IgD-negative memory B cell (primary cell): ENCODE results near the gene RUVBL2. TPM values are rescaled to one million over a fixed set of nuclear protein-coding genes. Genes with fewer than 3 reads are reported as not detected.

Experiments
- H3K27ac Mint-ChIP-seq, 3 donors: one replicate each; pipeline ENCODE4 v1.8.0; 2020 to 2022; ENCODE audit warnings: mild to moderate bottlenecking in 3 of 3, mixed read lengths in 3 of 3, moderate library complexity in 1 of 3
- H3K27me3 Mint-ChIP-seq: one replicate; pipeline ENCODE4 v1.8.0; 2021; ENCODE audit warnings: mixed read lengths
- H3K36me3 Mint-ChIP-seq: one replicate; pipeline ENCODE4 v1.8.0; 2020; ENCODE audit warnings: mild to moderate bottlenecking, mixed read lengths
- H3K4me1 Mint-ChIP-seq, 3 donors: one replicate each; pipeline ENCODE4 v1.8.0; 2020 to 2022; ENCODE audit warnings: mixed read lengths in 3 of 3, mild to moderate bottlenecking in 1 of 3
- H3K4me3 Mint-ChIP-seq, 4 donors: one replicate each; pipeline ENCODE4 v1.8.0; 2020 to 2022; ENCODE audit warnings: mild to moderate bottlenecking in 4 of 4, mixed read lengths in 4 of 4, moderate library complexity in 3 of 4
- H3K9me3 Mint-ChIP-seq, 3 donors: one replicate each; pipeline ENCODE4 v1.8.0; 2020 to 2021; ENCODE audit warnings: mixed read lengths in 3 of 3, mild to moderate bottlenecking in 1 of 3
- polyA plus RNA-seq: library from polyadenylated mRNA; unstranded; fragments of 300-500 nt; fragmentation: Illumina TruSeq; gene quantifications from one replicate; pipeline ENCODE4 v1.2.3, GENCODE V29; 2021

Gene RUVBL2
- polyA plus RNA-seq, 1 donor from 2014 or later = 65.7 TPM

DNA sequence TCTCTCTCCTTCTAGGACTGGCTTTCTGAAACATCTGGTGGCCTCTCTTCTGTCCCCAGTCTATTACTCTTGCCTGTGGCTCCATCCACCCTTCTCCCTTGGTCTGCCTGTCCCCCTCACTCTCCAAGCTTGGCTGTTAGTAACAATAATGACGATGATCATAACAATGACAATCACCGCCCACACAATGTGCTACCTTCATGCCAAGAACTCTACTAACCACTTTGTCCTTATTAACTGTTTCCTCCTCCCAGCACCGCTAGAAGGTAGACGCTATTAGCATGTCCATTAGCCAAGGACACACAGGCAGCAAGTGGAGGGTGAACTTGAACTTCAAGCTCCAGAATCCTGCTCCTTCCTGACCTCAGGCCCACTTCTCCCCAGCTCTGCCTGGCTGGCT is 3.3 kb upstream of the RUVBL2 start:
- H3K27ac Mint-ChIP-seq = peak overlapping the region in 1 of 3 donors; percentile 9
- H3K9me3 Mint-ChIP-seq = no peaks in the 10 kb centered on the region
- H3K4me3 Mint-ChIP-seq = peak overlapping the region in 1 of 4 donors; percentile 7
- peaks cover 14 to 27% (median 27%) of the 10 kb centered on the region in 3 donors for H3K4me1 Mint-ChIP-seq
- peaks cover 6% of the 10 kb centered on the region for H3K36me3 Mint-ChIP-seq
- H3K27me3 Mint-ChIP-seq = peaks cover 2% of the 10 kb centered on the region

GRCh38 chr19:48991011-48991609 is 2.6 kb upstream of the RUVBL2 start:
- no peaks in the 10 kb centered on the region for H3K9me3 Mint-ChIP-seq
- peaks cover 5% of the 10 kb centered on the region for H3K36me3 Mint-ChIP-seq
- peaks cover 14 to 27% (median 27%) of the 10 kb centered on the region in 3 donors for H3K4me1 Mint-ChIP-seq
- H3K27ac Mint-ChIP-seq = no peak overlapping the region
- H3K4me3 Mint-ChIP-seq = peak overlapping the region in 1 of 4 donors; percentile 29
- peaks cover 2% of the 10 kb centered on the region for H3K27me3 Mint-ChIP-seq

GRCh38 chr19:48991873-48992580 is 1.7 kb upstream of the RUVBL2 start:
- peaks cover 14 to 27% (median 27%) of the 10 kb centered on the region in 3 donors for H3K4me1 Mint-ChIP-seq

DNA sequence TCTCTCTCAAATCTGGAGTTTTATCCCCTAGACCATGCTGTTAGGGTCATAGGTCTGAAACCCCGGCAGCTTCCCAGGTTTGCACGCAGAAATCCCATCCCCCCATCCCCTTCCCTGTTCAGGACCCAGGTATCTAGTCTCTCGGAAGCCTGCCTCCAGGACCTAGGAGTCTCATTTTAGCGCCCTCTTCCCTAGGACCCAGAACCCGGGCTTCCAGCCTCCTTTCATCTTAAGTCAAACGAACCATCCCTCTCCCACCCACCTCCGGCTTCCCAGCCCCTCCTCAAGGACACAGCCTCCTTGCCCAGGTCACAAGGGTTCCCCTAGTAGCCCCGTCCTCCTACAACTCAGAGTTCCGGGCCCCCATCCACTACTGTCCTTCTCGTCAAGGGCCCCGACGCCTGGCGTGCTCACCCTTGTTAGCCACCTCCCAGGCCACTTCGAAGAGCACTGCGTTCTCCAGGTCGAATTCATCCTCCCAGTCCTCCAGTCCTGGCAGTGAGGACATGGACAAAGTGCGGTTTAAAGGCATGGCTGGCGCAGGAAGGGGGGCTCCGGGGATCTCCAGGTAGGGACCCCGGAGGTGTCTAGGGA is 1.0 kb upstream of the RUVBL2 start:
- H3K36me3 Mint-ChIP-seq = peaks cover 5% of the 10 kb centered on the region
- H3K27ac Mint-ChIP-seq = peak overlapping the region; percentile 83 to 93 (median 89)
- no peaks in the 10 kb centered on the region for H3K9me3 Mint-ChIP-seq
- peak overlapping the region; percentile 93 to 98 (median 94) for H3K4me3 Mint-ChIP-seq
- peaks cover 14 to 27% (median 27%) of the 10 kb centered on the region in 3 donors for H3K4me1 Mint-ChIP-seq
- H3K27me3 Mint-ChIP-seq = no peaks in the 10 kb centered on the region

More at GRCh38 chr19:48991873-48992580, 1.7 kb upstream of the RUVBL2 start:
- Mint-ChIP-seq H3K27ac (peak overlapping the region; percentile 46 to 93 (median 83)), H3K9me3 (no peaks in the 10 kb centered on the region), H3K27me3 (peaks cover 2% of the 10 kb centered on the region), H3K4me3 (peak overlapping the region; percentile 93 to 98 (median 94)), H3K36me3 (peaks cover 5% of the 10 kb centered on the region)

GRCh38 chr19:48994035-48994386 is 324 bp downstream of the RUVBL2 start:
- Mint-ChIP-seq H3K27ac (peak overlapping the region; percentile 83 to 99 (median 93)), H3K4me3 (peak overlapping the region; percentile 93 to 98 (median 94)), H3K9me3 (no peaks in the 10 kb centered on the region), H3K36me3 (peaks cover 5% of the 10 kb centered on the region), H3K4me1 (peaks cover 14 to 25% (median 24%) of the 10 kb centered on the region in 3 donors), H3K27me3 (no peaks in the 10 kb centered on the region)

DNA sequence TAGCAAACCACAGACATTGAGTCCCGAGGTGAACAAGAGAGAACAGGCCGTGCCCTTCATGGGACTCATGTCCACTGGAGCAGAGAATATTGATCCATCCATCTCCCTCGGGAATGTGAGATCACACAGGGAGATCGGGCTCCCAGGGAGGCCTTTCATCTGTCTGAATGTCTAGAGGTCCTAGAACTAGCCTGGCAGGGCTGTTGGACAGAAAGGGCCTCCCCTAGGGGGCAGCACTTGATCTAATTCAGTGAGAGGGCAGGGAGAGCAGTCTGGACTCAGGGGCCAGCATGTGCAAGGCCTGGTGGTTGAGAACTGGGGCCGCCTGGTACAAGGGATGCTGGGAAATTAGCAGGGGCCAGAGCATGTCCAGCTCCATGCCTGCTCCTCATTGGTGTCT is 4.3 kb downstream of the RUVBL2 start:
- Mint-ChIP-seq H3K36me3 (peaks cover 5% of the 10 kb centered on the region), H3K4me1 (peaks cover 14 to 18% (median 18%) of the 10 kb centered on the region in 3 donors), H3K27ac (peak overlapping the region in 1 of 3 donors; percentile 11), H3K9me3 (no peaks in the 10 kb centered on the region), H3K27me3 (no peaks in the 10 kb centered on the region), H3K4me3 (peak overlapping the region in 1 of 4 donors; percentile 60)

DNA sequence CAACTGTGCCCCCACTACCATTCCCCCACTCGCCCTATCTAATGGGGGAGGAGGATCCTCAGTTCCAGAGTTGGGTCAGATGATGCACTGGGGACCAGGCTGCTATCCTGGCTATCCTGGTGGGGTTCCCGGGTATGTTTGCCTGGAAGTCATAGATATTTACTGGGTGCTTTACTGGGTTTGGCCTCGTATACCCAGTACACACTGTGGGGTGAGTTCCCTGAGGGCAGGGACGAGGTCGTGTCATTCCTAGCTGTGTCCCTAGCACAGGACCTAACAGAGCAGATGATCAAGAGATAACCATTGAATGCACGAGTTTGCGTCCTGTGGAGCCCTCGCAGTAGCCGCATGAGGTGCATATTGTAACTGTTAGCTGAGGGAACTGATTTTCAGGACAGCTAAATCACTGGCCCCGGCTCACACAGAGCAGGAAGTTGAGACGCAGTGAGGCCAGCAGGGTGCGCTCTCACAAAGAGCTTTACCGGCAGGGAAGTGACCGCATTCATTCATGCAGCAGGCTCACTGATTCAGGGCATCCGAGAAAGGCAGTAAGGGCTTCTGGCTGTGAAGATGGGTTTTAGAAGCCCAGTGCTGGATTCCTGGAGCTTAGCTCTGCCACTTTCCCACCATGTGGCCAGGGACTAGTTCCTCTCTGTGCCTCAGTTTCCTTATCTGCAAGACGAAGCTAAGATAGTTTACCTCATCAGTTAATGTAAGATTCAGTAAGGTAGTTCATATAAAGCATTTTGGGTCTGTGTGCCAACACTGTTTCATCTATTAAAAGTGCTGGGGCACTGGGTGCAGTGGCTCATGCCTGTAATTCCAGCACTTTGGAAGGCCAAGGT is 6.0 kb downstream of the RUVBL2 start:
- Mint-ChIP-seq H3K4me3 (peak overlapping the region in 1 of 4 donors; percentile 33), H3K27ac (no peak overlapping the region)

DNA sequence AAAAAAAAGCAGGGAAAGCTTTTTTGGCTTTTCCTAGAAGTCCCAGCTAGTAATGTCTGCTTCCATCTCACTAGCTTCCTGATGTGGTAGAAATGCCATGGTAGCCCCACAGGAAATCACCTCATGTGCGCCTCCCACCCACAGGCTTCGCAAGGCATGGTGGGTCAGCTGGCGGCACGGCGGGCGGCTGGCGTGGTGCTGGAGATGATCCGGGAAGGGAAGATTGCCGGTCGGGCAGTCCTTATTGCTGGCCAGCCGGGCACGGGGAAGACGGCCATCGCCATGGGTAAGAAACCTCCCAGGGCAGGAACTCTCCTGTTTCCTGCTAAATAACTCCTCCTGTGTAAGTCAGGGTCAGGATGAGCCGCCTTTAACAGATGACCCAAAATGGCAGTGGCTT is 10.4 kb downstream of the RUVBL2 start:
- Mint-ChIP-seq H3K27me3 (no peaks in the 10 kb centered on the region), H3K4me3 (no peak overlapping the region), H3K27ac (no peak overlapping the region), H3K36me3 (peaks cover 3% of the 10 kb centered on the region), H3K4me1 (peaks cover 4 to 6% (median 5%) of the 10 kb centered on the region in 3 donors), H3K9me3 (no peaks in the 10 kb centered on the region)

More for the DNA sequence above, 6.0 kb downstream of the RUVBL2 start:
- Mint-ChIP-seq H3K36me3 (peaks cover 3% of the 10 kb centered on the region), H3K27me3 (no peaks in the 10 kb centered on the region), H3K9me3 (no peaks in the 10 kb centered on the region), H3K4me1 (peaks cover 9 to 11% (median 10%) of the 10 kb centered on the region in 3 donors)

DNA sequence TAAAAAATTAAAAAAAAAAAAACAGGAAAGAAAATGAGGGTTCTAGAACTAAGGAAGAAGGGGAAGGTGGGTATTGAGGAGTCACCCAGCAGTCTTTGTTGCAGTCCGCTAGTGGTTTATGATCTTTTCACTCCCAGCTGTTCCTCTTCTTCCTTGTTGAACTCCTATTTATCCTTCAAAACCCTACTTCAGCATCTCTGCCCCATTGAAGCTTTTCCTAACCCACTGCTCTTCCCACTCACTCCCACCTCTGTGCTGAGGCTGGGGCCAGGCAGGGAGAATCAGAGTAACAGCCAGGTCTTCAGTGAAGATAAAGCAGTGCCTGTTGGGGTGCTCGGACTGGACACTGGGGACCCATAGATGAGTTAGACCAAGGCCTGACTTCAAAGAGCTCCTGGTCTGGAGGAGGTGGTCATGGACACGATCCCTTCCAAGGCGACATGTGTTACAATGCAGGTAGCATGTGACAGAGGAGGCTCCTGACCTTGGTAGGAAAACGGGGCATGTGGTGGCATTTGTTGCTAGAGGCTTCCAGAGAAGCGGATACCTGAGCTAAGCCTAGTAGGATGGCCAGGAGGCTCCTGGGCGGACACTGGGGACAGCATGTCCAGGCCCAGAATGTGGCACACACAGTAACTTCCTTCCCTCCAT is 11.4 kb downstream of the RUVBL2 start:
- no peaks in the 10 kb centered on the region for H3K36me3 Mint-ChIP-seq
- H3K4me3 Mint-ChIP-seq = no peak overlapping the region
- H3K27me3 Mint-ChIP-seq = no peaks in the 10 kb centered on the region
- peaks cover 0 to 2% (median 0%) of the 10 kb centered on the region in 3 donors for H3K4me1 Mint-ChIP-seq
- H3K27ac Mint-ChIP-seq = no peak overlapping the region
- no peaks in the 10 kb centered on the region for H3K9me3 Mint-ChIP-seq

DNA sequence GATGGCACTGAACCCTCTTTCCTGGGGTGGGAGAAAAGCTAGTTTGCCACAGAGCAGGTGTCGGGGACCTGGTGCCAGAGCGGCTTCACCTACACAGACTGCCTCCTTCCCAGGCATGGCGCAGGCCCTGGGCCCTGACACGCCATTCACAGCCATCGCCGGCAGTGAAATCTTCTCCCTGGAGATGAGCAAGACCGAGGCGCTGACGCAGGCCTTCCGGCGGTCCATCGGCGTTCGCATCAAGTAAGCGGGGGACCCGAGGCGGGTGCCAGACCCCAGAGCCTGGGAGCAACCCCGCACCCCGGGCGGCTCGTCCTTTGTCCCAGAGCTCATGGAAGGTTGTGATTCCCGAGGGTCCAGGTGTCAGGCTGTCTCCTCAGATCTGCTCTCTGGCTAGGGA is 13.2 kb downstream of the RUVBL2 start:
- Mint-ChIP-seq H3K27me3 (no peaks in the 10 kb centered on the region), H3K27ac (no peak overlapping the region), H3K9me3 (no peaks in the 10 kb centered on the region), H3K4me1 (peaks cover 0 to 2% (median 0%) of the 10 kb centered on the region in 3 donors), H3K36me3 (no peaks in the 10 kb centered on the region), H3K4me3 (no peak overlapping the region)

- Mint-ChIP-seq H3K4me3 (no peak overlapping the region), H3K36me3 (no peaks in the 10 kb centered on the region), H3K27me3 (no peaks in the 10 kb centered on the region), H3K4me1 (no peaks in the 10 kb centered on the region), H3K27ac (no peak overlapping the region), H3K9me3 (no peaks in the 10 kb centered on the region)
Observed at GRCh38 chr19:49009828-49010227, 16.1 kb downstream of the RUVBL2 start.

DNA sequence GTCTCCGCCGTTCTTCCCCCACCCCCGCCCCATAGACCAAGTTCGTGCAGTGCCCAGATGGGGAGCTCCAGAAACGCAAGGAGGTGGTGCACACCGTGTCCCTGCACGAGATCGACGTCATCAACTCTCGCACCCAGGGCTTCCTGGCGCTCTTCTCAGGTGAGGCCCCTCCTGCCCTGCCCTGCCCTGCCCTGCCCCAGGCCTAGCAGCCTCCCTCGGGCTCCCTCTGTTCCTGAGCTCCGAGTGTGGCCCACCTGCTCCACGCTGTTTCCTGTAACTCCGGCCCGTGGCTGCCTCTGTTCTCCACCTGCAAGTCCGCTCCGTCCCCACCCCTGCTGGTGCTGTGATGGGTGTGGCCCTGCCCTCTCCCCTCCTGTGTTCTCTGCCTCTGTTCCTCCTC is 16.8 kb downstream of the RUVBL2 start:
- Mint-ChIP-seq H3K4me3 (no peak overlapping the region), H3K27ac (peak overlapping the region in 1 of 3 donors; percentile 10), H3K36me3 (no peaks in the 10 kb centered on the region), H3K4me1 (no peaks in the 10 kb centered on the region), H3K9me3 (no peaks in the 10 kb centered on the region), H3K27me3 (no peaks in the 10 kb centered on the region)

DNA sequence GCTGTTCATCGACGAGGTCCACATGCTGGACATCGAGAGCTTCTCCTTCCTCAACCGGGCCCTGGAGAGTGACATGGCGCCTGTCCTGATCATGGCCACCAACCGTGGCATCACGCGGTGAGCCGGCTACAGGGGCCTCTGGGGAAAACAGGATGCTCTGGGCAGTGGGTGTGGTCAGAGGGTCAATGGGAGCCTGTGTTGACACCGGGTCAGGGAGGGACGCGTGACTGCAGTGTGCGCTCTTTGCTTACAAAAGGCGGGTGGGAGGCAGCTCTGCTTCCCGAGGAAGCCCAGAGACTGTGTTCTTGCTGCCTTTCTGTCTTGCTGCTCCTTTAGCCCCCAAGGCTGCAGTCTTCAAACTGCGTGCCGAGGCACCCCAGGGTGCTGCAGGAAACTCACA is 17.5 kb downstream of the RUVBL2 start:
- H3K4me3 Mint-ChIP-seq = no peak overlapping the region
- no peaks in the 10 kb centered on the region for H3K36me3 Mint-ChIP-seq
- H3K27ac Mint-ChIP-seq = peak overlapping the region in 1 of 3 donors; percentile 31
- H3K27me3 Mint-ChIP-seq = no peaks in the 10 kb centered on the region
- H3K4me1 Mint-ChIP-seq = no peaks in the 10 kb centered on the region
- H3K9me3 Mint-ChIP-seq = no peaks in the 10 kb centered on the region

DNA sequence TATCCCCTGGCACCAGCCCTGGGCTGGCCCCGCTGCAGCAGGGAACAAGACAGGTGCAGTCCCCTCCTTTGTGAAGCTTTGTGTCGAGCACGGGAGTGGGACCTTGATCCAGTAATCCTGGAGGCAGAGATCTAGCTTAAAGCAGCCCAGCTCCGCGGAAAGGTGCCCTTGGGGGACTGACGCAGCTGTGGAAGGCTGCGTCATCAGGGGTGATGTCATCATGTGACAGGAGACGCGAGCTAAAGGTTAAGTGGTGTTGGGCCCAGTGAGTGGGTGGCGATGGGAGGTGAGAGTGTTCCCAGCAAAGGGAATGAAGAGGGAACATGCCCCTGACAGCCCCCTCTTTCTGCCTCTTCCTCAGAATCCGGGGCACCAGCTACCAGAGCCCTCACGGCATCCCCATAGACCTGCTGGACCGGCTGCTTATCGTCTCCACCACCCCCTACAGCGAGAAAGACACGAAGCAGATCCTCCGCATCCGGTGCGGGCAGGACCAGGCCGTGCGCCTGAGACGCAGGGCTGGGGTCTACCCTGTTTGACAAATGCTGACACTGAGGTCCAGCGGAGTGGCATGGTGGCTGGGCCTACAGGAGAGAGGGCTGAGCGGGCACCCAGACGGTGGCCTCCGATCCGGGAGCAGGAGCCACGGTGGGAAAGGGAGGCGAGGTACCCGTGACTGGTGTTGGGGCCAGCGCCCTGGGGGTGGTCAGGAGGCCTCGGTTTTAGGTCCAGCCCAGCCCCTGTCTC is 20.6 kb downstream of the RUVBL2 start:
- H3K9me3 Mint-ChIP-seq = no peaks in the 10 kb centered on the region
- peaks cover 4% of the 10 kb centered on the region in 3 donors for H3K4me1 Mint-ChIP-seq
- H3K27ac Mint-ChIP-seq = no peak overlapping the region
- H3K36me3 Mint-ChIP-seq = peaks cover 1% of the 10 kb centered on the region
- H3K4me3 Mint-ChIP-seq = peak overlapping the region in 2 of 4 donors; percentile 72 to 73
- peaks cover 3% of the 10 kb centered on the region for H3K27me3 Mint-ChIP-seq
